Measurements from ENCODE around the gene MYOZ3.

The MYOZ3 gene

GRCh38 chr5:150627731-150628545 lies 33.1 kb upstream of the MYOZ3 start:
- DNase-seq (ENCODE audit: low read depth, low spot score) = no peak

DNA sequence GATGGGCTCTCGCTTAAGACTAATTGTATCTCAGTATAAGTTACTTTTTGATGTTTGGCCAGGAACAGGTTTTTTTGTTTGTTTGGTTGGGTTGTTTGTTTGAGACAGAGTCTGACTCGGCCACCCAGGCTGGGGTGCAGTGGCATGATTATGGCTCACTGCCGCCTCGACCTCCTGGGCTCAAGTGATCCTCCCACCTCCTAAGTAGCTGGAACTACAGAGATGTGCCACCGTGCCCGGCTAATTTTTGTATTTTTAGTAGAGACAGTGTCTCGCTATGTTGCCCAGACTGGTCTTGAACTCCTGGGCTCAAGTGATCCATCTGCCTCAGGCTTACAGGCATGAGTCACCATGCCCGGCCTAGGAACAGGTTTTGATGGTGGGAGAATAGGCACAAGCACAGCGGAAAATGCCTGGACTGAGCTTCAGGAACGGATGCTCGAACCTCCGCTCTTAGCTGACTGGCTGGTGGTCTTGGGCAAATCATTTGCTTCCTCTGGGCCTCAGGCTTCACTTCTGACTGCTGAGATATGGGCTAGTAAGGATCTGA lies 32.0 kb upstream of the MYOZ3 start:
- no peak for DNase-seq (ENCODE audit: low read depth, low spot score)

GRCh38 chr5:150630016-150630415 lies 31.0 kb upstream of the MYOZ3 start:
- DNase-seq (ENCODE audit: low read depth, low spot score) = no peak

- no peak for DNase-seq (ENCODE audit: low read depth, low spot score)
Observed at GRCh38 chr5:150630461-150631325, 30.4 kb upstream of the MYOZ3 start.

- DNase-seq (ENCODE audit: low read depth, low spot score) = no peak
Observed at GRCh38 chr5:150631326-150631701, 29.7 kb upstream of the MYOZ3 start.

DNA sequence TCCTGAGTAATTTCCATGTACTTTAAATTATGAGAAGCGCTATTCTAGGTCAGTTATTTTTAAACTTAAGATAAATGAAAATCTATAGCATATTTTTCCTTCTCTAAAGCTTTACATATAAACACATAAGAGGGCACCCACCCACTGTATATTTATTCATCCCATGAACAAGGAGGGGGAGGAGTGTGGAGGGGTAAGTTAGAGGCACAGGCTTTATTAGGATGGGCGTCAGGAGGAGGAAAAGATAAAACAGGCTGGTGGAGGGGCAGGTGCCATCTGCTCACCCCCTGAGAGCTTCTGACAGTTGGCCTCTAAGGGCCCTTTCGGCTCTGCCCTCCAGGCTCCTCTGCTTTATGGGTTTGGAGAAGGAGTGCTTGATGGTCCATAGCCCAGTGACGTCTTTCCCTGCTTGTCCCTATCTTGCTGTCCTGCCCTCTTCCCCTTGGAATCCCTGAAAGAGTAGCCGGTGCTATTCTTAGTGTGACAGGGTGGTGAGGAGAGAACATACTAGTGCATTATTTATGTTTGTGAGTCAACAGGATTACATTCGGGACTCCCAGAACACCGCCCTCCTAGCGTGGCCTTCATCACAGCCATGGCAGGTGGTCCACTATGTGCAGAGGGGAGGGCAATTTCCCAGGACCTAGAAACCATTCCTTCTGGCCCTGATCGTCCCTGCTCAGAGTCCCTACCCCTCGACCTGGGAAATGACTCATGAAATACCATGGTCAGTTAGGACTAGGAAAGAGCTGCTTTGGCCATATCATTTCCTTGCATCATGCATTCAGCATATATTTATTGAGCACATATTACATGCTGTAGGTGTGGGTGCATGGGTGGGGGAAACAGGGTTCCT lies 28.5 kb upstream of the MYOZ3 start:
- DNase-seq (ENCODE audit: low read depth, low spot score) = no peak

- DNase-seq (ENCODE audit: low read depth, low spot score) = no peak
Observed at GRCh38 chr5:150633429-150633828, 27.6 kb upstream of the MYOZ3 start.

DNA sequence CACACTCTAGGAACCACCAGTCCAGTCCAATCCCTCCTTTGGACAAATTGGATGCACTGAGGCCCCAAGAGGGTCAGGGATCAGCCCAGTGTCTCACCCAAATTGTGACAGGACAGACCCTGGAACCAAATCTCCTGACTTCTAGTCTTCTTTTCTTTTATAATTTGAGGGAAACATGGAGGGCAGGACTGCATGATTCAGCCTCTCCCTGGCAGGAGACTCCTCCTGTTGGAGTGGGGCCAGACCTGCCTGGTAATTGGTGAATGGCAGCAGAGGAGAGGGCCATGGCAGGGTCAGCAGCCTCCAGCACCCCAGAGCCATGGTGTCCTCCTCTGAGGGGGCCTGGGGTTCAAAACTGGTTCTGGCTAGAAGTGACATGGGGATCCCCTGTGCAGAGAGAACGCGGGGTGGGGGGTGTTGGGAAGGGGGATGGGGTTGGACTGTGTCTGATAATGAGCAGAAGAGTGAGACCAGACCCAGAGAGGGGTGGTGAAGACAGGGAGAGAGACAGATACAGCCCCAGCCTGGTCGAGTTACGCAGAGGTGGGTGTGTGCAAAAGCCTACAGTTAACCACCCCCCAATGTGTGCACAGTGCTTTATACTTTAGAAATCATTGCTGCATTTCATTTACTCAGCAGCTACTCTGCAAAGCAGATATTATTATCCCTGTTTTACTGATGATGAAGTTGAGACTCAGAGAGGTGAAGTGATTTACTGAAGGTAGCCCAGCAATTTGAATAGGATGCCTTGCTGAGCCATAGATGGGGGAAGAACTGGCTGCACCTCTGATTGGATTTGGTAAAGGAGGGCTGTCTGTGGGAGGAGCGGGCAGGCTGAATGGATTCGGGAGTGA lies 24.4 kb upstream of the MYOZ3 start:
- no peak for DNase-seq (ENCODE audit: low read depth, low spot score)

DNA sequence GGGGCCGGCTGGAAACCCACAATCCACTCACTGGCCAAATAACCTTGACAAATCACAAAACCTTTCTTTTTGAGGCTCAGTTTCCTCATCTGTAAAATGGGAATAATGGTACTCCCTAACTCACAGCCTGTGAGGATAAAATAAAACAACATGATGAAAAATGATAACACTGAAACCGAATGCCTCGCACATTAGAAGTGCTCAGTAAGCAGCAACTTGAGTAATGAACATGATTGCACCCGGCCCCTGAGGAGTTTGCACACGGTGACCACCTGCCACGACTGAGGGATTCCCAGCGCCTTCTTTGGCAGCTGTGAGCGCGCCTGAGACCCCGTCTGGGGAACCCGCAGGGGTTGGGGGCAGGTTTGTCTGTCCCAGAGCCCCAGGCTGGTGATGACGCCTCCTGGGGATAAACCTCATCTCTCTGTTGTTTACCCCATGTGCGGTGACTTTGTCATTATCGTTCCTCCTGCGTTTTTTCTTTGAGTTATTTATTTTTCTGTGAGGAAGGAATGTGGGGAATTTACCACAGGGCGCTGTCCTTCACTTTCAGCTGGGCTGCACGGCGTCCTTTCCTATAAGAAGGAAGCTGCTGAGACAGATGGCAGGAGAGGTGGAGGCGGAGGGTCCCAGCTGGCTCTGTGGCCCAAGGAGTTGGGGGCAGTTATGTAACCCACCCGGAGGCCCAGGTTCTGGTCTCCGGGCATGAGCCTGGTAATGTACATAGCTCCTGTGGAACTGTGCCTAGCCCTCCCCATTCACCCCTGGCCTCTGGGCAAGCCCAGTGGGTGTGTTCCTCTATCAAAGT lies 23.6 kb upstream of the MYOZ3 start:
- no peak for DNase-seq (ENCODE audit: low read depth, low spot score)

DNA sequence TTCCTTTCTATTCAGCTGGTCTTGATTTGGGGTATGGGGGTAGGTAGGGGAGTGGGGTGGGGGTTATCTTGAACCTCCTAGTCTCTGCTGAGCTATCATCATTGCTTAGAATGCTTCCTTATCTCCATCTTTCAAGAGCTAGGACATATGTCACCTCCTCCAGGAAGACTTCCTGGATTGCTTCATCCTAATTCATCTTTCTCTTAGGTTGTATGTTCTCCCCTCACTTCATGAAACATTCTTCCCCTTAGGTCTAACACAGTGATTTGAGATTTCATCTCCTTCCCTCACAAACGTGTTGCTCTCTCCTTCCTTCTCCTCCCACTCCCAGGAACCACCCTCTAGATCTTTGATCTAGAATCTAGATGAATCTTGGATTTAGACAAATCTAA lies 23.0 kb upstream of the MYOZ3 start:
- DNase-seq (ENCODE audit: low read depth, low spot score) = no peak

DNA sequence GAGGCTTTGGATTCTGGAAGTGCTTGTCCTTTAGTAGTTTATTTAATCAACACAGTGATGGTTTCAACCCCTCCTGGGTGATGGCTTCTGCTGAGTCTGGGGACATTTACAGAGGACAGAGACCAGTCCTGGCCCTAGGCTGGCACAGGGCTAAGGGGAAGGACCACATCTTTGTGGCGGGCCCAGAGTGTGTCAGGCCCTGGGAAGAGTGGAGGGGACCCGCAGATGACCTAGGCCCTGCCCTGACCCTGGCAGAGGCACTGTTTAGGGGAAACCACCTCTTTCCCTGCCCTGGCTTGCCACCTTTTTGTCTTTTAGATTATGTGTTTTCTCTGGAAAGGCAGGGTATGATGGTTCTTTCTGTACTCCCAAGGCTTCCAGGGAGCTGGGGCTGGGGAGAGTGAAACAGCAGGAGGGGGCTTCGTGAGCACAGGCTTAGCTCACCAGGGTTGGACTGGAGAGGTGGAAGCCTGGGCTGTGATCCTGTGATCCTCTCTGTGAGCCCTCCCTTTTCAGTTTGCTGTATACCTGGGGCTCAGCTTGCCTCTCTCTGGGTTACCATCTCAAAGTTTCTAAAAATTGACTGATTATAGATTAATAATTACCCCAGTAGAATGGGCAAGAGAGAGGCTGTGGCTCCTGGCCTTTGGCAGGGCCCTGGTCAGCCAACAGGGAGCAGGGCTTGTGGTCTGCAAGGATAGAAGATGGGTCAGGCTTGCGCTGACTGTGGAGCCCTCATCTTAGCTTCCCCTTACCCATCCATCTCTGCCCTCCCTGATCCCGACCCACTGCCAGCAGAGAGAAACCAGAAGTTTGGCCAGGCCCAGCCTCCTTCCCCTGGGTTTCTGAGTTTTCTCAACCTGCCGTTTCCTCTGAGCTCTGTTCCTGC lies 22.3 kb upstream of the MYOZ3 start:
- DNase-seq (ENCODE audit: low read depth, low spot score) = no peak

- no peak for DNase-seq (ENCODE audit: low read depth, low spot score)
Observed at GRCh38 chr5:150639377-150639692, 21.7 kb upstream of the MYOZ3 start.

GRCh38 chr5:150639751-150640150 lies 21.3 kb upstream of the MYOZ3 start:
- DNase-seq (ENCODE audit: low read depth, low spot score) = no peak

DNA sequence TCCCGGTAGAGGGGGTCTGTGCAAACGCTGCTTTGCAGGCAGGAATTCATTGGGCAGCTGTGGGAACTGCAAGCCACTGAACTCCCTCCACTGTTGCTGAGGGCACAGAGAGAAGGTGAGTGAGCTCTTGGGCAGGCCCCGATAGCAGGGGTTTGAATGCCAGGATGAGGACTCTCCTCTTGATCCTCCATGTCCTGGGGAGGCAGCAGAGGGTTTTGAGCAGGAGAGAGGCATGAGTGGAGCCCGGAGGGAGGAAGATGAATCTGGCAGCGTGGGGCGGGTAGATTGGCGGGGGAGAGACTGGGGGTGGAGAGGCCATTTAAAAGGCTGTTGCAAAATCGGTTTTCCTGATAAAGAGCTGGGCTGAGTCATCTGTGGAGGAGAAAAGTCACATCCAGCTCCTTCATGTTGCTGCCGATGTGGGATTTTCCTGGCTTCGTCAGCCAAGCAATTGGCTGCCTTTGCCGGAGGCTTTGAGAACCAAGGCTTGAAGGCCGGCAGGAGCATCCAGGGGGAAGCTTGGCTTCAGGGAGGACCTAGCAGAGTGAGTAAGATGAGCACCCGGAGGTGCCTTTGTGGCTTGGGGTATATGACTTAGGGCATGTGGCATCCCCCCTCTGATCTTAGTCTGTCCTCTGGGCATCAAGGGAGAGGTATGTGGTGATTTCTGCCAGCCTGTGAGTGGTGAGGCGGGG lies 20.6 kb upstream of the MYOZ3 start, which contains the start of gene SYNPO:
TSS of gene SYNPO (plus strand) at position 350 of the 695 bp plus-strand sequence. CDS start 7,616 bp downstream, outside the sequence.
- DNase-seq (ENCODE audit: low read depth, low spot score) = no peak

DNA sequence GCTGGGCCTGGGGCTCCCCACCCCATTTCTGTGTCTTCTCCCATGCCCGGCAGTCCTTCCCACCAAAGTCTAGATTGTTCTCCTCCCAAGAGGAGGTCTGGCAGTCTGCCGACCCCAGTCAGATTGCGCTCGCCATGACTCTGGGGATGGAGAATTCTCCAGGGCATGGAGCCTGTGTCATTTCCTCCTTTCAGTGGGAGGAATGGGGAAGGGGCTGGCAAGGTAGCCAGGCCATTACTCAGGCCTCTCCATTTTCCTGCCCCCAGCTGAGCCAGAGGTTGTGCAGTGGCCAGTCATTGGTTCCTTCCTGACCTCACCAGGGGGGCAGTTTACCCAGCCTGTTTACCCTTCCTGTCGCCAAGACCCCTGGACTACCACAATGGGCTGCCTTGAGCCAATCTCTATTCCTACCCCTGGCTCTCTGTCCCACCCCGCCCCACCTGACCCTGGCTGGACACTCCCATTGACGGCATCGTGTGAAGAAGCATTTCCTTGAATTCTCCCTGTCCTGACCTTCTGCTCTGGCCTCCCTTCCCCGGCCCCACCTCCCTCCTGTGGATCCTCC lies 20.0 kb upstream of the MYOZ3 start:
- no peak for DNase-seq (ENCODE audit: low read depth, low spot score)

- no peak for DNase-seq (ENCODE audit: low read depth, low spot score)
Observed at GRCh38 chr5:150641824-150642566, 19.1 kb upstream of the MYOZ3 start.

GRCh38 chr5:150642567-150642927 lies 18.5 kb upstream of the MYOZ3 start:
- DNase-seq (ENCODE audit: low read depth, low spot score) = no peak

All from brain pericyte (primary cell).